Endodermal cell (in vitro differentiated cells): Measurements from ENCODE around the gene TRAPPC8. TPM values are rescaled to one million over a fixed set of nuclear protein-coding genes. Genes with fewer than 3 reads are reported as not detected.

Experiments
- DNase-seq: peaks from one replicate; pipeline ENCODE4 v3.0.0-alpha.2; 2017
- H3K27ac ChIP-seq: 2 replicates; pipeline ENCODE4 v1.5.1; 2013; ENCODE audit warnings: mild to moderate bottlenecking, low read depth, low read length, moderate library complexity
- H3K27me3 ChIP-seq: 2 replicates; pipeline ENCODE4 v1.6.1; 2013; ENCODE audit warnings: mild to moderate bottlenecking, low read length, moderate library complexity; ENCODE audit not compliant: insufficient read depth, control insufficient read depth, poor library complexity, severe bottlenecking
- H3K36me3 ChIP-seq: 2 replicates; pipeline ENCODE4 v1.7.0; 2013; ENCODE audit warnings: mild to moderate bottlenecking, low read length, moderate library complexity; ENCODE audit not compliant: control insufficient read depth, insufficient read depth
- H3K4me1 ChIP-seq: one replicate; pipeline ENCODE4 v1.7.0; 2013; ENCODE audit warnings: low read length; ENCODE audit not compliant: control insufficient read depth, insufficient read depth
- H3K4me3 ChIP-seq: 2 replicates; pipeline ENCODE4 v1.5.1; 2013; ENCODE audit warnings: mild to moderate bottlenecking, low read length, moderate library complexity
- H3K9ac ChIP-seq: 2 replicates; pipeline ENCODE4 v1.6.1; 2013; ENCODE audit warnings: mild to moderate bottlenecking, low read length, moderate library complexity; ENCODE audit not compliant: poor library complexity, severe bottlenecking; ENCODE audit errors: extremely low read depth
- H3K9me3 ChIP-seq: 2 replicates; pipeline ENCODE4 v1.6.1; 2013; ENCODE audit warnings: mild to moderate bottlenecking, low read length, moderate library complexity; ENCODE audit not compliant: control insufficient read depth
- H3K27ac Mint-ChIP-seq: 2 replicates; pipeline ENCODE4 v1.8.0; 2020; ENCODE audit warnings: mixed read lengths
- H3K27me3 Mint-ChIP-seq: 2 replicates; pipeline ENCODE4 v1.8.0; 2021; ENCODE audit warnings: mild to moderate bottlenecking, mixed read lengths; ENCODE audit not compliant: insufficient read depth
- H3K36me3 Mint-ChIP-seq: 2 replicates; pipeline ENCODE4 v1.8.0; 2020; ENCODE audit warnings: low read depth, mixed read lengths
- H3K4me1 Mint-ChIP-seq: 2 replicates; pipeline ENCODE4 v1.8.0; 2020; ENCODE audit warnings: mixed read lengths
- H3K4me3 Mint-ChIP-seq: 2 replicates; pipeline ENCODE4 v1.8.0; 2020; ENCODE audit warnings: mild to moderate bottlenecking, moderate library complexity, mixed read lengths
- H3K9me3 Mint-ChIP-seq: 2 replicates; pipeline ENCODE4 v1.8.0; 2020; ENCODE audit warnings: mild to moderate bottlenecking, mixed read lengths
- WGBS, 2 experiments: methylation state at CpG; one replicate each; pipeline versions ENCODE4 v1.1.5 to v1.1.7; 2013; ENCODE audit warnings: missing lambda C conversion rate in 2 of 2, mixed read lengths in 1 of 2; ENCODE audit not compliant: insufficient coverage in 1 of 2, insufficient read length in 1 of 2; 5-methylcytosine and 5-hydroxymethylcytosine counted together
- total RNA-seq, 2 donors: library from RNA; stranded (reverse); fragmentation: NEBNext Ultra II Directional in 1 of 2; extraction: Animal tissue kit (Norgen Biotek cat#: 25700) in 1 of 2; gene quantifications; 2 replicates in 1 of 2; 3 replicates in 1 of 2; pipeline ENCODE4 v1.2.1, GENCODE V29; 2021
- TF ChIP-seq, protein P1 (sequence below): fragments of 200-600 bp; sonication (generic); conservative IDR thresholded peaks from 2 replicates; pipeline ENCODE4 v1.5.0; 2021; ENCODE audit warnings: antibody characterized with exemption, mild to moderate bottlenecking

The TRAPPC8 gene
- total RNA-seq, 2 donors from 2014 or later = 45.2 to 49.0 TPM

DNA sequence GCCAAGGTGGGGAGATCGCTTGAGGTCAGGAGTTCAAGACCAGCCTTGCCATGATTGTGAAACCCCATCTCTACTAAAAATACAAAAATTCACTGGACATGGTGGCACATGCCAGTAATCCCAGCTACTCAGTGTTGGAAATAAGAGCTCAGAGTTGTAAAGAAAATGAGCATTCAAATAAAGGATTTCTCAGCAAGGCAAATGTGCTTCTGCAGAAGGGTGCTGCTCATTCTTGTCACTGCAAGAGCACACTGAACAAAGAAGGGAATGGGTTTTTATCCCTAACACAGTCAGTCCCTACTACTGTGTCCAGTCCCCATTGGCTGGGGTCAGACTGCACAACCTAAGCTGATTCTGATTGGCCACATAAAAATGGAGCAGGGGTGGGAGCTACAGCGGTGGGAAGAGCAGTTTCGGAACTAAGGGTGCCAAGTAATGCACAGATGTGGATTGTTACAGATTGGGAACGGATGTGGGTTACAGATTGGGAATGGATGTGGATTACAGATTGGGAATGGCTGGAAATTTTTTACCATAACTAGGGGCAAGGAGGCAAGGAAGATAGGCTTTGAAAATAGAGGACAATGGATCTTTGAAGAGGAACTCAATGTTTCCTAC, 31.1 kb upstream of the TRAPPC8 start:
- no peak overlapping the region for H3K27ac ChIP-seq
- Mint-ChIP-seq H3K36me3 (peaks cover 11% of the 10 kb centered on the region), H3K4me3 (no peak overlapping the region), H3K4me1 (peaks cover 9% of the 10 kb centered on the region), H3K27me3 (peaks cover 2% of the 10 kb centered on the region), H3K9me3 (peaks cover 53% of the 10 kb centered on the region), H3K27ac (no peak overlapping the region)
- no peak overlapping the region for H3K9ac ChIP-seq
- TF ChIP-seq, protein P1, sequence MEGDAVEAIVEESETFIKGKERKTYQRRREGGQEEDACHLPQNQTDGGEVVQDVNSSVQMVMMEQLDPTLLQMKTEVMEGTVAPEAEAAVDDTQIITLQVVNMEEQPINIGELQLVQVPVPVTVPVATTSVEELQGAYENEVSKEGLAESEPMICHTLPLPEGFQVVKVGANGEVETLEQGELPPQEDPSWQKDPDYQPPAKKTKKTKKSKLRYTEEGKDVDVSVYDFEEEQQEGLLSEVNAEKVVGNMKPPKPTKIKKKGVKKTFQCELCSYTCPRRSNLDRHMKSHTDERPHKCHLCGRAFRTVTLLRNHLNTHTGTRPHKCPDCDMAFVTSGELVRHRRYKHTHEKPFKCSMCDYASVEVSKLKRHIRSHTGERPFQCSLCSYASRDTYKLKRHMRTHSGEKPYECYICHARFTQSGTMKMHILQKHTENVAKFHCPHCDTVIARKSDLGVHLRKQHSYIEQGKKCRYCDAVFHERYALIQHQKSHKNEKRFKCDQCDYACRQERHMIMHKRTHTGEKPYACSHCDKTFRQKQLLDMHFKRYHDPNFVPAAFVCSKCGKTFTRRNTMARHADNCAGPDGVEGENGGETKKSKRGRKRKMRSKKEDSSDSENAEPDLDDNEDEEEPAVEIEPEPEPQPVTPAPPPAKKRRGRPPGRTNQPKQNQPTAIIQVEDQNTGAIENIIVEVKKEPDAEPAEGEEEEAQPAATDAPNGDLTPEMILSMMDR = no peak
- no peaks in the 10 kb centered on the region for H3K27me3 ChIP-seq
- H3K9me3 ChIP-seq = peaks cover 73% of the 10 kb centered on the region
- H3K36me3 ChIP-seq = no peaks in the 10 kb centered on the region
- DNase-seq = no peak
- 95 to 99% methylated on average over 4 of the region's 4 CpGs for WGBS, 2 experiments
- peak overlapping the region; percentile 60 for H3K4me3 ChIP-seq
- no peaks in the 10 kb centered on the region for H3K4me1 ChIP-seq

GRCh38 chr18:31970617-31971016, 27.7 kb upstream of the TRAPPC8 start:
- no peaks in the 10 kb centered on the region for H3K27me3 ChIP-seq
- peaks cover 7% of the 10 kb centered on the region for H3K36me3 Mint-ChIP-seq
- DNase-seq = no peak
- no peak overlapping the region for H3K9ac ChIP-seq
- H3K27ac ChIP-seq = no peak overlapping the region
- no peaks in the 10 kb centered on the region for H3K36me3 ChIP-seq
- WGBS, 2 experiments = 59 to 66% methylated on average over 2 to 3 of the region's 3 CpGs
- peaks cover 38% of the 10 kb centered on the region for H3K9me3 ChIP-seq
- no peak overlapping the region for H3K4me3 Mint-ChIP-seq
- peaks cover 2% of the 10 kb centered on the region for H3K27me3 Mint-ChIP-seq
- H3K4me3 ChIP-seq = no peak overlapping the region
- peaks cover 31% of the 10 kb centered on the region for H3K9me3 Mint-ChIP-seq
- TF ChIP-seq, protein P1 = no peak
- H3K4me1 ChIP-seq = no peaks in the 10 kb centered on the region
- H3K27ac Mint-ChIP-seq = no peak overlapping the region
- H3K4me1 Mint-ChIP-seq = peaks cover 3% of the 10 kb centered on the region

DNA sequence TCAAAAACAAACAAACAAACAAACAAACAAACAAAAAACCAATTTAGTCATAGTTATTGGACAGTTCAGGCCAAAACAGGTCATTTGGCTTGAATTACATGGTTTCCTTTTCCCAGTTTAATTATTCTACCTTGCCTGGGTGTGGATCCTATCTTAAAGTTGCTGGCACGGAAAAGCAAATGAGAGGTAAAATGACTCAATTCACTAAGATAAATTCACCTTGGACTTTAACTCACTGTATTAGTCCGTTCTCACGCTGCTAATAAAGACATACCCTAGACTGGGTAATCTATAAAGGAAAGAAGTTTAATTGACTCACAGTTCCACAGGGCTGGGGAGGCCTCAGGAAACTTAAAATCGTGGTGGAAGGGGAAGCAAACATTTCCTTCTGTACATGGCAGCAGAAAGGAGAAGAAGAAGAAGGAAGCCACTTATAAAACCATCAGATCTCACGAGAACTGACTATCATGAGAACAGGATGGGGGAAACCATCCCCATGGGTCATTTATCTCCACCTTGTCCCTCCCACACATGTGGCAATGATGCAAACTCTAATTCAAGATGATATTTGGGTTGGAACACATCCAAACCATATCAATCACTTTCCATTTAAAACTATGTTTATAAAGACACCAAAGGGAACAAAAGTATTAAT, 22.5 kb upstream of the TRAPPC8 start:
- no peak for DNase-seq
- H3K27ac Mint-ChIP-seq = no peak overlapping the region
- Histone ChIP-seq H3K9ac (no peak overlapping the region), H3K9me3 (no peaks in the 10 kb centered on the region), H3K27me3 (no peaks in the 10 kb centered on the region), H3K4me3 (no peak overlapping the region), H3K36me3 (no peaks in the 10 kb centered on the region), H3K27ac (no peak overlapping the region), H3K4me1 (no peaks in the 10 kb centered on the region)
- H3K9me3 Mint-ChIP-seq = peaks cover 19% of the 10 kb centered on the region
- H3K27me3 Mint-ChIP-seq = no peaks in the 10 kb centered on the region
- 83 to 90% methylated on average over 2 to 5 of the region's 5 CpGs for WGBS, 2 experiments
- TF ChIP-seq, protein P1 = no peak
- H3K36me3 Mint-ChIP-seq = no peaks in the 10 kb centered on the region
- no peaks in the 10 kb centered on the region for H3K4me1 Mint-ChIP-seq
- no peak overlapping the region for H3K4me3 Mint-ChIP-seq
